GM10847 (cell line): ENCODE results near the gene EEFSEC.

ENCODE experiments used
- POLR2A ChIP-seq: IDR thresholded peaks from 2 replicates; pipeline ENCODE4 v1.6.1; 2011; ENCODE audit not compliant: insufficient read length; ENCODE audit errors: extremely low read depth

Gene EEFSEC

DNA sequence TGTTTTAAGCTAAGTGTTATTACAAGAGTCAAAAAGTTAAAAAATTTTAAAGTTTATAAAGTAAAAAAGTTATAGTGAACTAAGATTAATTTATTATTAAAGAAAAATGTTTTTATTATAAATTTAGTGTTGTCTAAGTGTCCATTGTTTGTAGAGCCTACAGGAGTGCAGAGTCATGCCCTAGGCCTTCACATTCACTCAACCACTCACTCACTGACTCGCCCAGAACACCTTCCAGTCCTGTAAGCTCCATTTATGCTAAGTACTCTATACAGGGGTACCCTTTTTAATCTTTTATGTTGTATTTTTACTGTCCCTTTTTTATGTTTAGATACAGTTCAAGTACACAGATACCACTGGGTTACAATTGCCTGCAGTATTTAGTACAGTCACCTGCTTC lies 37.2 kb downstream of the EEFSEC start:
- no peak for TF ChIP-seq POLR2A

DNA sequence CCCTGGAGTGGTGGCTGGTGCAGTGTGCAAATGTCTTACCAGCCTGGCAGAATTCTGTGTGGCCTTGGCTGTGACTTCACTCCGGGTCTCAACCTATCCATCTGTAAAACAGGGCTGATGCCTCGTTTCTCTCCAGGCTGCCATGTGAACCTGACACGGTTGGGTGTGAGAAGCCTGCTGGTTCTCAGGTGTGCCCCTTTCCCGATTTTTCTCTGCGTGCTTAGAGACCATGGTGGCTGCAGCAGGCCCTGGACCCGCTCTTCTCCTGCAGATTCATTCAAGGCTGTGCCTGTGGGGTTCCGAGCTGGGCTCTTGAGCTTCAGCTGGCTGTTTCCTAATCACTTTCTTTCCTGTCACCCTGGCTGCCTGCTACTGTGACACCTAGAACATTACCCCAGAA lies 38.9 kb downstream of the EEFSEC start:
- no peak for TF ChIP-seq POLR2A

DNA sequence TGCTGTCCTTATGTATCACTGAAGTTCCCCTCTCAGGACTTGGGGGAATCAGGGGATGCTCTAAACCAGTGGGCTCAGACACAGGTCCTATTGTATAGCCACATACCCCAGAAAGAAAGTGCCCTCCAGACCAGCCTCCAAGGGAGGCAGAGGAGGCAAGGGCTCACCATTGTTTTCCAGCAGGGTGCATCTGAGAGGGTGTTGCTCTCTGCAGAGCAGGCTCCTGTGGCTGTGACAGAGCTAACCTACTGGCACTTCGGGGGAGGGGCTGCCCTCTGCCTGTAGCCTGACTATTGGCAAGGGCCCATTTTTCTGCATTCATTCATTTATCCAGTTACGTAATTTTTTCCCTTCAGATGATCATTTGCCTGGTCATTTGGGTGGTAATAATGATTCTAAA lies 39.9 kb downstream of the EEFSEC start:
- TF ChIP-seq POLR2A, result no peak

DNA sequence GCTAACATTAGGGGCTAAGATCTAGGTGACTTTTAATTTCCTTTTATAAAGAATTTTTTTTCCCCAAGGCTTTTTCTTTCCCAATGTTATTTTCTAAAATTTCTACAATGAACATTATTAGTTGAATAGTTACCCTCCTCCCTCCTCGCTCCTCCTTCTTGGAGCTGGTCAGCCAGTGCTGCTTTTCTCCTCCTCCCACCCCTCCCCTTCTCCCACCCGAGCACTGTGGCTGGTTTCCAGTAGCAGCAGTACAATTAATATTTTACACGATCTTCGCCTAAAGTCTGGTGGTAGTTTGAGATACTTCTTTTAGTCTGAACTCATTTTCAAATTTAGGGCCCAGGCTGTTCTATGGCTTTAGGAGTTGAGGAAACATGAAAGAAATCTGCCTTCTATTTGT lies 41.6 kb downstream of the EEFSEC start:
- no peak for TF ChIP-seq POLR2A

- no peak for TF ChIP-seq POLR2A
These were observed 42.1 kb downstream of the EEFSEC start for GRCh38 chr3:128195369-128195768.

- no peak for TF ChIP-seq POLR2A
These were observed 42.5 kb downstream of the EEFSEC start for GRCh38 chr3:128195802-128196201.

- TF ChIP-seq POLR2A, result no peak
These were observed 43.4 kb downstream of the EEFSEC start for GRCh38 chr3:128196647-128197046.

- TF ChIP-seq POLR2A, result no peak
These were observed 44.6 kb downstream of the EEFSEC start for GRCh38 chr3:128197855-128198254.

DNA sequence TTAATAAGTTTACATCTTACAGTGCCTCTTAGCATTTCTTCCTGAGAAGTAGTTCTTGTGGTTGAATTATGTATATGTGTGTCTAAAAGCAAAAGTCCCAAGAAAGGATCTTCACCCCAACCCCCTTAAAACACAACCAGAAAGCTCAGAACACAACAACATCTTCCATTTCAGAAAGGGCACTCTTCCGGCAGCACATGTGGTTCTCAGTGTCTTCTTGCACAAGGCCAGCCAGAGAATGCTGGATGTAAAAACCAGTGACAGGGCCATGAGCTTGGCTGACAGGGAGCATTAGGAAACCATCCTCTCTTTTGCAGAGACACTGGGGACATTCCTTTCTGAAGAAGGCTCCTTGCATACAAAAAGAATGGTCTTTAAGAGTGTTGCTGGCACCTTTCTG lies 45.0 kb downstream of the EEFSEC start:
- TF ChIP-seq POLR2A, result no peak

DNA sequence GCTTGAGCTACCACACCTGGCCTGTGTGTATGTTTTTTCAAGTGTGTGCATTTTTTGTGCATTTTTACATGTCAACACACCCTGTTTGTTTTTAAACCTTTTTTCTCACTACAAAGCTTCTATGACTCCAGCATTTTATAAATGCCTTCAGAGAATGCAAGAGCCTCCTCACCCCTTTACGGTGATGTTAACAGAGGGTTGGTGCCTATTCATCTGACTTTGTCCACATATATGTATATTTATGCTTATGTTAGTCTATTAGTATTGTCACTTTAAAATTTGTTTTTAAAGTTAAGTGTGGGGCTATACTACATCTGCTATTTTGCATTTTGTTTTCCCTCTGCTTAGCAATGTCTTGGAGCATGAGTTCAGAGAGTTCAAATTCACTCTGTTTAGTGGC lies 45.8 kb downstream of the EEFSEC start:
- TF ChIP-seq POLR2A, result no peak

GRCh38 chr3:128201158-128201755 lies 48.0 kb downstream of the EEFSEC start:
- no peak for TF ChIP-seq POLR2A

- no peak for TF ChIP-seq POLR2A
These were observed 49.9 kb downstream of the EEFSEC start for GRCh38 chr3:128203169-128203568.

- no peak for TF ChIP-seq POLR2A
These were observed 52.4 kb downstream of the EEFSEC start for GRCh38 chr3:128205558-128206145.

GRCh38 chr3:128207951-128208350 lies 54.7 kb downstream of the EEFSEC start:
- no peak for TF ChIP-seq POLR2A

DNA sequence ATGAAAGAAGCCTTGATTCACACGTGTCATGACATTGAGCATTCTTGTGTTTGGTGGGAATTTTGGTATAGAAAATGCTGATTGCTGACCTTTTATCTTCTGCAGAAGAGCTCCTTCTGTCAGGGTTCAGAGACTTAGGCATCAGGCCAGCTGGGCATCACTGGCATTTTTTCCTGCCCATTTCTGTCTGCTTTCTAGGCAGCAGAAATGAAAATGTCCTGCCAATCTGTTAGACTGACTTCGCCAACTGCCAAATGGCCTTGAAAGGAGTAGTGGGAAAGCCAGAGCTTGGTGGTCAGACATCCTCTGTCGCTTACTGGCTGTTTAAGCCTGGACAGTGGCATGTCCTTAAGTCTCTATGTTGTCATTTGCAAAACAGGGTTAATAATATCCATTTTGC lies 57.4 kb downstream of the EEFSEC start:
- no peak for TF ChIP-seq POLR2A

GRCh38 chr3:128214056-128214455 lies 60.8 kb downstream of the EEFSEC start:
- TF ChIP-seq POLR2A, result no peak

DNA sequence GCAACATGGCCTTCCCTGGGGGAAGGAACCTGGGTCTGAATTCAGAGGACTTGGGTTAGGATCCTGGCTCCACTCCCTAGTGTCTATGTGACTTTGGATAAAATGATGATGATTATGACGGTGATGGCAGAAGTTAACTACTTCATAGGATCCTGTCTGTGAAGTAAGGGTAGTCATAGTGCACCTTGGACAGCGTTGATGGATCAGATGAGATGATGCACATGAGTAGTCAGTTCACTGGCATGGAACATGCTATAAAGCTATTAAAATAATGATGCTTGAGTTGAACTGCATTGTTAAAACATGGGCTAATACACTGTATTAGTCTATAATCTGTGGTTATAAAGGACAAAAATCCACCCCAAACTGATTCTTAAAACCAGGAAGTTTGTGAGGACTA lies 62.0 kb downstream of the EEFSEC start:
- TF ChIP-seq POLR2A, result no peak
